SK-N-SH (cell line): ENCODE measurements around the gene NEK8.

Source experiments
- RCOR1 ChIP-seq: fragments of 150-350 bp; IDR thresholded peaks from 2 replicates; pipeline ENCODE4 v1.6.1; 2017; ENCODE audit warnings: antibody characterized with exemption, low read length
- YY1 ChIP-seq: IDR thresholded peaks from 2 replicates; pipeline ENCODE4 v1.4.0; 2012; ENCODE audit warnings: low read depth, mild to moderate bottlenecking
- TF ChIP-seq, protein P1 (sequence below): fragments of 200-600 bp; sonication (generic); IDR thresholded peaks from 2 replicates; pipeline ENCODE4 v1.6.1; 2017; ENCODE audit warnings: antibody characterized with exemption, mild to moderate bottlenecking, moderate library complexity
- TF ChIP-seq, protein P2 (sequence below): fragments of 150-350 bp; IDR thresholded peaks from 2 replicates; pipeline ENCODE4 v1.6.1; 2017; ENCODE audit warnings: antibody characterized with exemption, low read length, low read depth, borderline replicate concordance

DNA sequence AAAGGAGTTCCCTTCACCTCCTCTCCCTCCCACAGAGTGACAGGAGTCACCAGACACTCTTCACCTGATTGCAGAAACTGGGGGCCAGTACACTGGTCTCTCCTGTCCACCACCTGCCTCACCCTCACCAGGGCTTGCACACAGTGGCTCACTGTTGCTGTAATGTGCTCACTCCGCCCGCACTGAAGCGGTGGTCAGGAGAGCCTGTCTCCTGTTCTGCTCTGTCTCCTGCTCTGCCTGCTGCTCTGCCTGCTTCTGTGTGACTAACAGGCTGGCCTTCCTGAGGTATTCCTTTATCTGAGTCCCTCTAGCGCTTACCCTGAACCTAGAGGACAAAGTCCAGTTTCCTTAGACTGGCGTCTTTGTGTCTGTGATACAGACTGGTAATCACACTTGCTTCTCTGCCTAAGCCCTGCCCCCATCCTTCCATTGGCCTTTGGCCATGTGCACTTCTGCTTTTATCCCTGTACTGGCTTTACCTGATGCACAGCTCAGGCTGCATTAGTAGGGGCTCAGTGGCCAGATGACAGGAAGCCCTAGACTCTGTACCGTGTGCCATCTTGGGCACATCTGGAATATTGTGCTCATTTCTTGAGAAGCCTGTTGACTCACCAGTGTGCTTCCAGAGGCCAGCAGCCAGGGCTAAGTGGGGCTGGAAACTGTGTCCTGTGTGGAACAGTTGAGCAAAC, 30.2 kb upstream of the NEK8 start:
- no peak for TF ChIP-seq RCOR1
- no peak for TF ChIP-seq YY1
- TF ChIP-seq, protein P1, sequence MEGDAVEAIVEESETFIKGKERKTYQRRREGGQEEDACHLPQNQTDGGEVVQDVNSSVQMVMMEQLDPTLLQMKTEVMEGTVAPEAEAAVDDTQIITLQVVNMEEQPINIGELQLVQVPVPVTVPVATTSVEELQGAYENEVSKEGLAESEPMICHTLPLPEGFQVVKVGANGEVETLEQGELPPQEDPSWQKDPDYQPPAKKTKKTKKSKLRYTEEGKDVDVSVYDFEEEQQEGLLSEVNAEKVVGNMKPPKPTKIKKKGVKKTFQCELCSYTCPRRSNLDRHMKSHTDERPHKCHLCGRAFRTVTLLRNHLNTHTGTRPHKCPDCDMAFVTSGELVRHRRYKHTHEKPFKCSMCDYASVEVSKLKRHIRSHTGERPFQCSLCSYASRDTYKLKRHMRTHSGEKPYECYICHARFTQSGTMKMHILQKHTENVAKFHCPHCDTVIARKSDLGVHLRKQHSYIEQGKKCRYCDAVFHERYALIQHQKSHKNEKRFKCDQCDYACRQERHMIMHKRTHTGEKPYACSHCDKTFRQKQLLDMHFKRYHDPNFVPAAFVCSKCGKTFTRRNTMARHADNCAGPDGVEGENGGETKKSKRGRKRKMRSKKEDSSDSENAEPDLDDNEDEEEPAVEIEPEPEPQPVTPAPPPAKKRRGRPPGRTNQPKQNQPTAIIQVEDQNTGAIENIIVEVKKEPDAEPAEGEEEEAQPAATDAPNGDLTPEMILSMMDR: no peak
- TF ChIP-seq, protein P2, sequence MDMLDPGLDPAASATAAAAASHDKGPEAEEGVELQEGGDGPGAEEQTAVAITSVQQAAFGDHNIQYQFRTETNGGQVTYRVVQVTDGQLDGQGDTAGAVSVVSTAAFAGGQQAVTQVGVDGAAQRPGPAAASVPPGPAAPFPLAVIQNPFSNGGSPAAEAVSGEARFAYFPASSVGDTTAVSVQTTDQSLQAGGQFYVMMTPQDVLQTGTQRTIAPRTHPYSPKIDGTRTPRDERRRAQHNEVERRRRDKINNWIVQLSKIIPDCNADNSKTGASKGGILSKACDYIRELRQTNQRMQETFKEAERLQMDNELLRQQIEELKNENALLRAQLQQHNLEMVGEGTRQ: no peak
